Measurements from ENCODE around the gene SAMD13.

SAMD13 gene

DNA sequence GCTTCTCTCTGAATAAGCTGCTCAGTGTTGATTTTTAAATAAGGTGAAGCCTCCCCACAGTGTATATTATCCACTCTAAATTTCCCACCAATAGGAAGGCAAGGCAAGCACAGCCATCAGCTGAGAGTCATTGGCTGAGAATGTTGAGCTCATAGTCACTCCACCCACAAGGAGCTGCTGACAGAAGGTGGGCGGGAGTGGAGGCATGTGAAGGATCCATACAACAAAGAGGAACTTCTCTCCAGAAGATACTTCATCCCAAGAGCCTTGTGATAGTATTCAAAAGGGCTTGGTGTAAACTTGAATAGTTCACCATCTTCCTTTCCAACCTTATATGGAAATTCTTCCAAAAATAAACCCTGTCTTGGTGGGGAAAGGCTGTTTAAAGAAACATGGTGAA is 42.8 kb downstream of the SAMD13 start:
- no peak for DNase-seq (ENCODE audit: low read depth in 1 of 2, low spot score in 1 of 2)

DNA sequence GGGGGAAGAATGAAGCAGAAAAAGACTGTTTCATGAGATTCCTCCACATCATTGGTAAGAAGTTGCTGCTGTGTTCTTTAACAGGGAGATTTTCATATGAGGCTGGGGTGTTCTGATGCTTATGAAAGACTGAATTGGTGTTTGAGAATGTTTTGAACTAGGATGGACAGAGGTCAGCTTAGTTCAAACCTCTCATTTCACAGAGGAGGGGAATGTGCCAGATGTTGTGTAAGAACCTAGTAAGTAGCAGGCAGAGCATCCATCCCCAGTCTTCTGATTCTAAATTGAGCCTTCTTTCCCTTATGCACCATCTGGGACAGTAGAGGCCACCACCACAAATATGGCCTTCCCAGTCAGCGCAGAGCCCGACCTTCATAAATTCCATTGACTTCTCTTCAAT is 43.7 kb downstream of the SAMD13 start:
- no peak for DNase-seq (ENCODE audit: low read depth in 1 of 2, low spot score in 1 of 2)

DNA sequence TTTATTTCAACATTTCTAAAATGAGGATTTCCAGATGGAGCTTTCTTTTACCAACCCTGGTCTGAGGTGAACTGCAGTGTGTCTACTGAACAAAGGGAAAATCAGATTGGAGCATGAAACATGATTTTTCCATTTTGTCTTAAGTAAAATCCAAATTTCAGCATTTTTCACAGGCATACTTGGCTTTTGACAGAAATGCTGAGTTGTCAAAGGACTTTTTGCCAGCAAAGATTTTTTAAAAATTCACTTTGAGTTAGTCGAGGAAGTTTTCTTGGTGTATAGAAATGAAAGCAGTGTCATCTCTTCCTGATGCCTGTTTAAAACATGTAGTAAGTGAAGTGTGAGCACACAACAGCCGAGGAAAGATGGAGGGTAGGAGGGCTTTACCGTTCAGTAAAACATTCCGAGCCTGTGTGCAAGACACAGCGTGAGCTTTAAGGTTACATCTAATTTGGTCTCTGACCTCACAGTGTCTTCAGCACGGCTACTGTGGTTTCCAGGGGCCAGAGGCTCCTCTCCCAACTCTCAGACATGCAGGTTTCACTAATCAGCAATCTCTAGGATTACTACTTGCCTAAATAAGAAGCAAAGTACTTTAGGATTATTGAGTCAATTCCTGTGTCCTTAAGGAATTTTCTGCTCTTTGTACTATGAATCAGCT is 45.9 kb downstream of the SAMD13 start:
- no peak for DNase-seq (ENCODE audit: low read depth in 1 of 2, low spot score in 1 of 2)

DNA sequence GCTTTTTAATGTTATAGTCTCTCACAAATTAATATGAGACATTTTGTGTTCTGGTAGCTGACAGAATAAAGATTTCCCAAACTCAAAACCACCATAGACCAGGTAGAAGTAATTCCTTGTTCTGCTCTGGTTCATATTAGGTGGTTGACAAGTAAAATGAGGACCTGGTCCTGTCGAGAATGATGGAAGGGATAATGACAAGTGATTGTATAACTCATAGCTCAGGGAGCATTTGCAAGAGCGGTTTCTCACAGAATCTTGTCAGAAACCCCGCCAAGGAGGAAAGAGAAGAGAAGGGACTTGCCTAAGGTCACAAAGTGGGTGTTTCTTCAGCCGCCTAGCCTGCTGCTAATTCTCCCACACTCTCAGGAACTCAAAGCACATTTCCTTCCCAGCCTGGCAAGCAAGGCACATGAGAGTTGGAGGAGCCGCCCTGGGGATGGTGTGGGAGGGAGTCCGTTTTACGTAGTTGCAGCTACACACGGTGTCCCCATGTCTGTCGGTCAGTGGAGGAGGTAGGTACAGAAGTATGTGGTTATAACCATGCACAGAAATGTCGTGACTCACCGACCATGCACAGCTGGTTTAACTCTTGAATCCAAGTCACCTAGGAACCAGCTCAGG is 46.5 kb downstream of the SAMD13 start:
- DNase-seq (ENCODE audit: low read depth in 1 of 2, low spot score in 1 of 2), result no peak

DNA sequence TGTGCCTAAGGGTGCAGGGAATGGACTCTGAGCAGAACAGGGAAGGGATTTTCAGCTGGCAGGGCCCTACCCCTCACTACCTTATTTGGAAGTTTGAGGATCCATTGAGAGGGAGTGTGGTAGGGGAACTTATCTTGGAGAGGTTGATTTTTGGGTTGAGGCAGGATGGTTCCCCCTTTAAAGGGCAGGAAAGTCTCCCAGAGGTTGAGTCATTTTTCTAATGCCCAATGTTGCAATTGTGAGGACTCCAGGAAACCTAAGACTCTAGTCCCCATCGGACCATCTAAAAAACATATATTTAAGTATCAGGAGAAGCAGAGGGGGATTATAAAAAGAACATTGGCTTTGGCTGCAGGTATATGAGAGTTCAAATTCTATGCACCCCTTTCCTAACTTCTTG is 47.3 kb downstream of the SAMD13 start:
- no peak for DNase-seq (ENCODE audit: low read depth in 1 of 2, low spot score in 1 of 2)

DNA sequence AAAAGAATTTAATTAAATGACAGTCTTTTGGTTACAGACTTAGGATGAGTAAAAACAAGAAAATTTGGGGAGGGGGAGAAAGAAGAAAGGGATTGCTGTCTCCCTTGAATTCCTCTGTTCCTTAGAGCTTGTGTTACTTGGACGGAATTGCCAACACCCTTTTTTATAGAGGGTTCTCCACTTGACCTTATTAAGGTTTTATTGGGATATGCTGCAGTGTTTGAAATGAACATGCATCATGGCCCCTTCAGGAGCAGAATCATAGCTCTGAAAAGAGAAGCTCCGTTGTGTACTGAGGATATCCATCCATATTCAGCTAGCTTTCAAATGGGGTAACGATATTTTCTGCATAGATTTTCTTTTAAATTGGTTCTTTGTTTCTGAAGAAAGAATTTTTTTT is 48.6 kb downstream of the SAMD13 start:
- DNase-seq (ENCODE audit: low read depth in 1 of 2, low spot score in 1 of 2), result no peak

DNA sequence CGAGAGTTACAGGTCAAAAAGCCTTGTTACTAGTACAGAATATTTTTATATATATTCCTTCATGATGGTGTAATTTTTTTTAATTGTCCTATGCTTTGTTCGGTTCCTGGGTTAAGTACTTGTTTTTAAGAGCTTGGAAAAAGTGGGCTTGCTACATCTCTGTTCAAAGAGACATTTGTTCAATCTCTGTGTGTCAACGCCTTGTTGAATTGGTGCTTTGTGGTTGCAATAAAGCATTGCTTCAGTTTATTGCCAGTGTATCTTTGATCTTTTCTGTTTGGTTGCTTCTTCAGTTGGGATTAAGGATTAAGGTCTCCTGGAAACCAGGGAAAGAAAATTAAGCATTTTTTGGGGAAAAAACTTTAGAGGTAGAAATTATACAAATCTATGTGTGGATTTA is 49.0 kb downstream of the SAMD13 start:
- DNase-seq (ENCODE audit: low read depth in 1 of 2, low spot score in 1 of 2), result no peak

DNA sequence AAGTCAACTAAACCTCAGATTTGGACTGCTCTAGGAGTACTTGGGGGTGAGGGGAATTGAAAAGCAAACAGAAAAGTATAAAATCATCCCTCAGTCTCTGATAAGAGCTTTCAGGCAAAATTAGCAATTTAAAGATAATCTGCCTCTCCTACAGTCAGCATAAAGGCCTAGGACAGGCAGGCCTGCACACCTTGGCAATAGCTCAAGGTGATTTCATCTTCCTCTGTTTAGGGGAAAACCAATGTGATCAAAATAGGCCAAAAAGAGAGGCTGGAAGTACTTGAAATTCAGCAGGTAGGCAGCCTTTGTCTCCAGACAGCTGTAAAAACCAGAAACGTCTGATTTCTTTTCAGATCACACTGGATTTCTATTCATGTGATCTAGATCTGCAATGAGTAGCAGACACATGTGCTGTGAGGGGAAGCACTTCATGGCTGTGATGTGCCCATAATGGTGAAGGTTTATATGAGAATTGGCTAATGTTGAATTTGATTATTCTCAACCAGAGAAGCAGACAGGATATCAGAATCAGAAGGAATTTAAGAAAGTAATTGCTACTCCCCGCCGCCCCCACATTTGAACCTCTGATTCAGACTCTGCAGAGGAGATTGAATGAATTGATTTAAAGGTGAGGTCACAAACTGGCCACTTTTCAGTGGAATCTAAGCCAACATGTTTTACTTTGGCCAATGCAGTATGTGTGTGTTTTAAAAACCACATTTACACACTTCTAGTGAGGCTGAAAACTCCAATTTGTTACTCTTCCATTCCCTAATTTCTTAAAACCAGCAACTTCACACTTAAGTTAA is 51.0 kb downstream of the SAMD13 start:
- DNase-seq (ENCODE audit: low read depth in 1 of 2, low spot score in 1 of 2), result no peak

DNA sequence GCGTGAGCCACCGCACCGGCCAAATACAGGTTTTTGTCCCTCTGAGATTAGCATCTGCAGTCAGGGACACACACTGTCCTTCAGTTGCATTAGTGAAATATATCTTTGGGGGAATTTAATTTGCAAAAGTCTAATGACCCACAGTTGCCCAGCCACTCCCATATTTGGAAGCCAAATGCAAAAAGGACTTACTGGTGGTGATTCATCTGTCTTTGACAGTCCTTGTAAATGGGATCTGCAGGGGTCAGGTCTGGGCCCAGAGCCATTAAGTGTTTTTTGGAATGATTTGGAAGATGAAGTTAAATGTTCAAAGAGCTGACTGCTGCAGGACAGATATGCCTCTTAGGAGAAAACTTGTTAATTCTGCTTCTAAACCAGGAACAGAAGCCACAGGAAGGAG is 52.2 kb downstream of the SAMD13 start:
- DNase-seq (ENCODE audit: low read depth in 1 of 2, low spot score in 1 of 2), result no peak

DNA sequence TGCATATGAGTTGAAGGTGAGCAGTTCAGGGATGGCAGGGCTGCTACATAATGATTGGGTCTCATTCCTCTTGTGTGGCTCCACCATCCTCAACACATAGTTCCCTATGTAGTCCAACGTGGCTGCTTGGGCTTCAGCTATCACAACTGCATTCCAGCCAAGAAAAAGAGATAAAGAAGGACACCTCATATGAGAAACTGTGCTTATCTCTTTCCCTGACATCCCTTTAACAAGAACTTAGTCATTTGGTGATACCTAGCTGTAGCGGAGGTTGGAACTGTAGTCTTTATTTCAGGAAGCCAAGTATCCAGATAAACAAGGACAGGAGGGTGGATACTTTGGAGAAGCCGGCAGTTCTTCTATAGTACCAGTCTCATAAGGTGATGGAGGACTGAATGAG is 54.0 kb downstream of the SAMD13 start:
- DNase-seq (ENCODE audit: low read depth in 1 of 2, low spot score in 1 of 2), result no peak

DNA sequence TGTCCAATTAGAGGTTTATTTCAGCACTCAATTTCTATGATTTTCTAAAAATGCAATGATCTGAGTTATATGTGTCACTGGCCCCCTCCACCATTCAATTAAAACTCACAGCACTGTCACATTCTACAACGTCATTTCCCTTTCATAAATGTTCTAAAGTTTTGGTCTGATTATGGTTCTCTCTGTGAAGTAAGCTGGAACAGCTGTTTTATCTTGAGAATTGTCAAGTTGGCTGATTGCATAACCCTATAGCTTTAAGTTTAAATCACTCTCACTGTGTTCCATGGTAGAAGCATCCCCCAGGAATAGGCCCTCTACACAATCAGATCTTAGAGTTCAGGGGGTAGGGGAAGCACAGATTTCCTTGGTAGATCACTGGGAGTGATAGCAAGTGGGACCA is 55.4 kb downstream of the SAMD13 start:
- DNase-seq (ENCODE audit: low read depth in 1 of 2, low spot score in 1 of 2), result no peak

DNA sequence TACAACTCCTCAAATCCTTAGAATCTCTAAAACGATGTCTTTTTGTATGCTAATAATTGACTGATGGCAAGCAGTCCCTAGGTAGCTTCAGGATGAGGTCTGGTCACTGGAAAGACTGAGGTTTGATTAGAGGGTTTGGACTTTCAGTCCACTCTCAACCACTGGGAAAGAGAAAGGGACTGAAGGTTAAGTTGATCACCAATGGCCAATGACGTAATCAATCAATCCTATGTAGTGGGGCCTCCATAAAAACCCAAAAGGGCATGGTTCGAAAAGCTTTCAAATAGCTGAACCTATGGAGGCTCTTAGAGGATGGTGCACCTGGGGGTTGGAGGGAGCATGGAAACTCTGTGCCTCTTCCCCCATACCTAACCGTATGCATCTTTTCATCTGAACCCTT is 57.2 kb downstream of the SAMD13 start:
- DNase-seq (ENCODE audit: low read depth in 1 of 2, low spot score in 1 of 2), result no peak

DNA sequence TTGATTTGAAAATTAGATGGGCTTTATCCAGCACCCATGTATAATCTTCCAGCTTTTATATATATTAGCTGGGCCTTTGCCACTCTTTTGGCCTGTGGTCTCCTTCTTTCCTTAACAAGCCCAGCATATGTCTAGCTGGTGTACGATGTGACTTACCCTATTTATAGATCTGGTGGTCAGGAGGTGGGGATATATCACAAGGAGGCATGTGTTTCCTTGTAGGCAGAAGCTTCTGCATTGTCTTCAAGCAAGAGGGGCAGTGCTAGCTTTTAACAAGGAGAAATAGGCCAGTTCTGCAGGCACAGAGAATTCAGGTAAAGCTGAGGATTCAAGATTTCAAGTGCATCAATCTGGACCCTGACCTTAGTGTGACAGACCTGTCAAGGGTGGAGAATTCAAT is 58.8 kb downstream of the SAMD13 start:
- no peak for DNase-seq (ENCODE audit: low read depth in 1 of 2, low spot score in 1 of 2)

DNA sequence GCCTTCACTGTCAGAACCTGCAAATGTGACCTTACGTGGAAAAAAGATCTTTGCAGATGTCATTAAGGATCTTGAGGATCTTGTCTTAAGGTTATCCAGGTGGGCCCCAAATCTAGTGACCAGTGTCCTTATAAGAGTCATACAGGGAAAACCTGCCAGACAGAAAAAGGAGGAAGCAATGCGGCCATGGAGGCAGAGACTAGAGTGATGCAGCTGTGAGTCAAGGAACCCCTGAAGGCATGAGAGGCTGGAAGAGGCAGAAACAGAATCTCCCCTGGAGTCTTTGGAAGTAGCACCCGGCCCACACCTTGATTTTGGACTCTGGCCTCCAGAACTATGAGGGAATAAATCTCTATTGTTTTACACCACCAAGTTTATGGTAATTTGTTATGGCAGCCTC is 60.3 kb downstream of the SAMD13 start:
- DNase-seq (ENCODE audit: low read depth in 1 of 2, low spot score in 1 of 2), result no peak

DNA sequence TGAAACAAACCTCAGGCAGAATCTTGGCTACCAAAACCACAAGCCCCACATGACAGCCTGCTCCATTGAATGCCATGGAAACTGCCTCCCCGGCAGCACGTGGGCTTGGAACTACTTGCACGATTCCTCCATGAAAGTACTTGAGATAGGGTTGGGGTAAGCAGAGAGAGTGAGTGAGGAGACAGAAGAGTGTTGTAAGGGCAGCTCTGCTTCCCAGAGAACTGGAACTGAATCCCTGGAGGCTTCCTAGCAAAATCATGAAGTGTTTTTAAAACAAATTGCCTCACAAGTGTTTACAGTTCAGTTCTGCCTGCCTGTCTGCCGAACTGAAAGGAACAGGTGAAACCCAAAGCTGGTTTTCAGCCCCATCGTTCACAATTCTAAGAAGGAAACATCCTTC is 61.5 kb downstream of the SAMD13 start:
- DNase-seq (ENCODE audit: low read depth in 1 of 2, low spot score in 1 of 2), result no peak

DNA sequence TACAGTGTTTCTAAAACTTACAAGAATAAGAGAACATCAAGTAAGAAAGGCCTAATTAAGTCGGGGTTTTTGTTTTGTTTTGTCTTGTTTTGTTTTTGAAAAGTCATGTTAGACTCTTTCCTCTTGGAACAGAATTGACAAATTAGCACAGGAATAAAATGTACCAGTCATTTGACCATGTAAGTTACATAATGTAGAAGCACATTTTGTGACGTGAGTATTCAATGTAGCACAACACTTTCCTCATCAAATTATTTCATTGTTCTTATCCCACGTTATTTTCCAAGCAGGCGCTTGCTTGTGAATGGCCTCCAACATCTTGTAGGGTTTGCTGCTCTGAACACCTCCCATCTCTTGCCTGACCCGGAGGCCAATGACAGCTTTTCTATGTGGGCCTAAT is 62.1 kb downstream of the SAMD13 start:
- DNase-seq (ENCODE audit: low read depth in 1 of 2, low spot score in 1 of 2), result no peak

DNA sequence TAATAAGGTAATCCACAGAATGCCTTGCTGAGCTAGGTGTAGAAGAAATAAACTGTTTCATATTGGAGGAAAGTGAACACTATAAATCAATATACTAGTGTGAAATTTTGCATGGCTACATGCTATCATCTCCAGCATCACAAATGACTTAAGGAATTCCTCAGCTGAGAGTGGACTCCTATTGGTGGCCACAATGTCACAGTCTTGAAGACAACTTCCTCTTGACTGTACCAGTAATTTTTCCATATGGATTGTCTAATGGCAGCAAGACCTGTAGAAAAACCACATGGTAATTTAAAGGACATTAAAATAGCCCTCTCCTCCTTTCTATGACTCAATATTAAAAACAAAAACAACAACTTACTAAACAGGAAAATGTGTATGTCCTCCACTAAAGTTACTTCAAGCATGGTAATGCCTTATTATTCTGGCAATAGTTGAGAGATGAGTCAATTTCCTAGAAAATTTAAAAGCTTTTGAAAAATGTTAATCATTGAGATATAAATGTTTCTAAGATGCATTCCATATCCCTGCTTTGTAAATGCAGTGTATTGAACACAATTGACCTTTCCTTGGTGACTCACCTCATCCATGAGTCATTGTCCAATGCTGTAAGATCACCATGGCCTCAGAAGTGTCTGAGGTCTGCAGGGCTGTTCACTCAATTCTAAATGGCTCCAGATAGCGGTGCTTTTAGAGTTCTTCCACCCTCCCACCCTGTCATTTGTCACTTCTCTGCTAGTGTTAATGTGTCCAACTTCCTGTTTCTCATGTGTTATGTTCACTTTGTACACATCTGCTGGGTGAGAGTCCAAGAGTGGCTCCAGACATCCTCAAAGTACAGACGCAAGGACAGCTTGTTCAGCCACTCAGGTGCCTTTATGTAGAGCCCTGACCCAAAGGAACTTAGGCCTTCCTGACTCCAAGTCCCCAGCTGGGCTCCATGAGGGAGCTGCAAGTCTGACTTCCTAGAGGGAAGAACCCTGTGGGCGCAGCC is 64.0 kb downstream of the SAMD13 start:
- no peak for DNase-seq (ENCODE audit: low read depth in 1 of 2, low spot score in 1 of 2)

DNA sequence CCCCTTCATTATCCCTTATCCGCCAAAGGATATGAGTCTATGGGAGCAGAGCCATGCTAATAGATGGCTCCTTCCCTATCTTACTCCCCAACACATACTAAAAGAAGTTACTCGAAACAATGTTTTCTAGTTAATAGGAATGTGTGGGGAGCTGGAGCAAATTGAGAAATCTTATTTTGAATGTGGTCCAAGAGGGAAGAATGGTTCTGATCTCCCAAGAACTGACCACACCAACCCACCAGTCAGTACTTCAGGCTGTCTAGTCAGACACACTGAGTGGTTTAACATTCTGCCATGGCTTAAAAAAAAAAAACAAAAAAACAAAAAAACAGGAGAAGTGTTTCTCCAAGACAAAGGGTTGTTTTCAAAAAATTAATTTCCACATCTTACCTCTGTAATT is 65.3 kb downstream of the SAMD13 start:
- DNase-seq (ENCODE audit: low read depth in 1 of 2, low spot score in 1 of 2), result no peak

DNA sequence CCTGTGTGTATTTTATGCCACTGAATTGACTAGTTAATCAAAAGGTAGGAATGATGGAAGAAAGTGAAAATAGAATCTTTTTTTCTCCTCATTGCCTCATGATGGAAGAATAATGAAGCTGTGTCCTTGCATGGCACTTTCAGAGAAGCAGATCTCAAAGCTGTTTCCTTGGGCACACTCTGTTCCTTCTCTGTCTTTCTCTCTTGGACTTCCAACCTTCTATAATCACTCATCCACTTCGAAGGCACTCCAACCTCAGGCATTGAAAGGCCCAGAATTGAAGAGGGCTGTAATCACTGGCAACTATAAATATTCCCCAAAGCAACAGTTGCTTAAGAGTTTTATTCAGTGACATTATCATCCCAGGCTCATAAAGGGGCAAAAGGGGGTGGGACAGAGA is 65.7 kb downstream of the SAMD13 start:
- no peak for DNase-seq (ENCODE audit: low read depth in 1 of 2, low spot score in 1 of 2)

DNA sequence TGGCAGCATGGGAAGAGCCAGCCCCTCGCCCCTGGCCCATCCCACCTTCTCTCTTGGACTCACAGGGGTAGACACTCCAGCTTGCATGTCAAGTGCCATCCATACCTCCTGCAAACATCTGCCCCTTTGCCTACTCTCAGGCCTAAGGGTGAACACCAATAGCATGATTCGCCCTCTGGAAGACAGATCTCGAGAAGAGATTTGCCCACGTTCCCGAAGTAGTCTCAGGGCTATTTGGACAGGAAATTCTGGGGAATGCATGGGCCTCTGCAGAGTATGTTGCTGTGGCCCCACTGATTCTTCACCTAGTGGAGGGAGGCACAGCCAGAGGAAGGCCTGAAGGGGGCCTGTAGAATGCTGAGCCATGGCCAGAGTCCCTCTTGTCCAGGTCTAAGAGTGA is 66.9 kb downstream of the SAMD13 start:
- DNase-seq (ENCODE audit: low read depth in 1 of 2, low spot score in 1 of 2), result no peak

DNA sequence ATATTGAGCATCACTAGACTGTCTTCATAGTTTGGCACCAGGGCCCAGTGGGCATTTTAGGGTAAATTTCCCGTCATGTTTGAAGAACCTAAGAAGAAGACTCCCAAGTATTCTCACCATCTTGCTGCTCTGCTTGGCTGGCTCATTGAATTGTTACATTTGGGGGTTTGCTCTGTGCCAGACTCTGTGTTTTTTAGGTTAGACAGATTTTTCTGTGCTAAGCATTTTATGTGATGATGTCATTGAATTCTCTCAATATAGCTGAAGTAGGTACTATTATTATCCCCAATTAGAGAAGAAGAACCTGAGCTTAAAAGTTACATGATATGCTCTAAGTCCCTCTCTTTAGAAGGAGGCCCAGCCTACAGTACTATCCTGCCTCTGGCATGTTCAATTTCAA is 68.8 kb downstream of the SAMD13 start:
- DNase-seq (ENCODE audit: low read depth in 1 of 2, low spot score in 1 of 2), result no peak
